Measurements from ENCODE around the gene ZNF416.

DNA sequence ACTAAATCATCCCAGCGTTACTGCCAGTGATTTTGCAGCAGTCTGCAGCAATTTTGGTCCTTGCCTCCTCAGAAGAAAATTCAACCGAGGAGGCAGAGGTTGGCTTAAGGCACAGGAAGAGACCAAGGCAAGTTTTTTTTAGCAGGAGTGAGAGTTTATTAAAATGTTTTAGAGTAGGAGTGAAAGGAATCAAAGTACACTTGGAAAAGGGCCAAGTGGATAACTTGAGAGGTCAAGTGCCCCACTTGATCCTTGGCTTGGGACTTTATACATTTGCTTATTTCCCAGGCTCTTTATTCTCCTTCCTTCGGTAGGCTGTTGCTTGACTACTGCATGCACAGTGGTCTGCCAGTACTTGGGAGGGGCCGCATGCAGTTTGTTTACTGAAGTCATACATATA is 32.4 kb upstream of the ZNF416 start:
- TF ChIP-seq, protein P1, sequence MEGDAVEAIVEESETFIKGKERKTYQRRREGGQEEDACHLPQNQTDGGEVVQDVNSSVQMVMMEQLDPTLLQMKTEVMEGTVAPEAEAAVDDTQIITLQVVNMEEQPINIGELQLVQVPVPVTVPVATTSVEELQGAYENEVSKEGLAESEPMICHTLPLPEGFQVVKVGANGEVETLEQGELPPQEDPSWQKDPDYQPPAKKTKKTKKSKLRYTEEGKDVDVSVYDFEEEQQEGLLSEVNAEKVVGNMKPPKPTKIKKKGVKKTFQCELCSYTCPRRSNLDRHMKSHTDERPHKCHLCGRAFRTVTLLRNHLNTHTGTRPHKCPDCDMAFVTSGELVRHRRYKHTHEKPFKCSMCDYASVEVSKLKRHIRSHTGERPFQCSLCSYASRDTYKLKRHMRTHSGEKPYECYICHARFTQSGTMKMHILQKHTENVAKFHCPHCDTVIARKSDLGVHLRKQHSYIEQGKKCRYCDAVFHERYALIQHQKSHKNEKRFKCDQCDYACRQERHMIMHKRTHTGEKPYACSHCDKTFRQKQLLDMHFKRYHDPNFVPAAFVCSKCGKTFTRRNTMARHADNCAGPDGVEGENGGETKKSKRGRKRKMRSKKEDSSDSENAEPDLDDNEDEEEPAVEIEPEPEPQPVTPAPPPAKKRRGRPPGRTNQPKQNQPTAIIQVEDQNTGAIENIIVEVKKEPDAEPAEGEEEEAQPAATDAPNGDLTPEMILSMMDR (IDR thresholded peaks at IDR 0.05): no peak
- TF ChIP-seq POLR2A (IDR thresholded peaks at IDR 0.05): no peak
